ENCODE data around the gene GCNT2. TPM values are rescaled to one million over a fixed set of nuclear protein-coding genes. Genes with fewer than 3 reads are reported as not detected.
"Not testable (repeated sequence)": the region's sequence is repeated elsewhere in the genome, so short reads cannot be mapped to it uniquely, and the experiment has no call there.

Gene GCNT2
- total RNA-seq, 4 donors from 2014 or later: 12.4 to 92.5 (median 77.0) TPM

GRCh38 chr6:10597499-10598001 lies 76.4 kb downstream of the GCNT2 start:
- H3K4me1 ChIP-seq: peaks cover 0 to 5% (median 0%) of the 10 kb centered on the region in 4 donors
- H3K36me3 ChIP-seq: no peaks in the 10 kb centered on the region
- H3K27ac ChIP-seq: no peak overlapping the region
- no peaks in the 10 kb centered on the region for H3K9me3 ChIP-seq
- no peaks in the 10 kb centered on the region for H3K27me3 ChIP-seq
- TF ChIP-seq CTCF (IDR thresholded peaks at IDR 0.05) (no peak), POLR2A (IDR thresholded peaks at IDR 0.05) (no peak)
- DNase-seq: no peak
- H3K4me3 ChIP-seq: no peak overlapping the region

GRCh38 chr6:10598084-10598960 lies 77.2 kb downstream of the GCNT2 start:
- no peaks in the 10 kb centered on the region for H3K9me3 ChIP-seq
- H3K4me3 ChIP-seq: no peak overlapping the region
- TF ChIP-seq POLR2A (IDR thresholded peaks at IDR 0.05) (no peak), CTCF (IDR thresholded peaks at IDR 0.05) (no peak)
- no peak overlapping the region for H3K27ac ChIP-seq
- no peaks in the 10 kb centered on the region for H3K27me3 ChIP-seq
- DNase-seq: no peak
- H3K36me3 ChIP-seq: no peaks in the 10 kb centered on the region
- peaks cover 0 to 5% (median 0%) of the 10 kb centered on the region in 4 donors for H3K4me1 ChIP-seq

GRCh38 chr6:10599046-10599445 lies 77.9 kb downstream of the GCNT2 start:
- Histone ChIP-seq H3K27me3 (no peaks in the 10 kb centered on the region), H3K27ac (no peak overlapping the region), H3K4me1 (peaks cover 0 to 5% (median 0%) of the 10 kb centered on the region in 4 donors), H3K9me3 (no peaks in the 10 kb centered on the region), H3K4me3 (no peak overlapping the region), H3K36me3 (no peaks in the 10 kb centered on the region)
- TF ChIP-seq POLR2A (IDR thresholded peaks at IDR 0.05) (no peak), CTCF (IDR thresholded peaks at IDR 0.05) (no peak)
- DNase-seq: no peak

- H3K36me3 ChIP-seq, H3K27me3 ChIP-seq, H3K4me1 ChIP-seq, H3K9me3 ChIP-seq, DNase-seq, H3K27ac ChIP-seq, H3K4me3 ChIP-seq: not testable (repeated sequence)
Observed at GRCh38 chr6:10600681-10601080, 79.5 kb downstream of the GCNT2 start.

GRCh38 chr6:10603219-10603618 lies 82.1 kb downstream of the GCNT2 start:
- DNase-seq: no peak
- TF ChIP-seq CTCF (IDR thresholded peaks at IDR 0.05) (no peak), POLR2A (IDR thresholded peaks at IDR 0.05) (no peak)
- Histone ChIP-seq H3K27ac (no peak overlapping the region), H3K36me3 (no peaks in the 10 kb centered on the region), H3K9me3 (no peaks in the 10 kb centered on the region), H3K4me3 (no peak overlapping the region), H3K4me1 (no peaks in the 10 kb centered on the region), H3K27me3 (no peaks in the 10 kb centered on the region)

GRCh38 chr6:10609038-10609437 lies 87.9 kb downstream of the GCNT2 start:
- TF ChIP-seq POLR2A (IDR thresholded peaks at IDR 0.05): no peak
- TF ChIP-seq CTCF (IDR thresholded peaks at IDR 0.05): no peak
- Histone ChIP-seq H3K4me3 (no peak overlapping the region), H3K27me3 (no peaks in the 10 kb centered on the region), H3K4me1 (no peaks in the 10 kb centered on the region), H3K27ac (peak overlapping the region in 1 of 4 donors; percentile 52), H3K36me3 (no peaks in the 10 kb centered on the region), H3K9me3 (no peaks in the 10 kb centered on the region)
- DNase-seq: no peak

All from Peyer's patch (tissue), 4 donors.